NOMO-1 treated with DMSO at 0.1 percent for 48 hours (cell line): ENCODE measurements around the gene FAM184B.
A peak's percentile ranks its signal among the peaks of the same experiment; 100 is the strongest.
"Not testable (repeated sequence)": the region's sequence is repeated elsewhere in the genome, so short reads cannot be mapped to it uniquely, and the experiment has no call there.

Experiments used
- DNase-seq: peaks from one replicate; lab custom pipeline; 2025; ENCODE audit not compliant: unreplicated experiment; lab: John Stamatoyannopoulos, UW

The FAM184B gene

GRCh38 chr4:17690135-17690534 lies 91.3 kb downstream of the FAM184B start:
- DNase-seq: no peak

GRCh38 chr4:17688011-17688441 lies 93.4 kb downstream of the FAM184B start:
- DNase-seq: no peak

- no peak for DNase-seq
Measured at GRCh38 chr4:17687237-17687857, 94.1 kb downstream of the FAM184B start.

GRCh38 chr4:17684648-17685047 lies 96.8 kb downstream of the FAM184B start:
- DNase-seq: not testable (repeated sequence)

GRCh38 chr4:17682222-17682566 lies 99.2 kb downstream of the FAM184B start:
- no peak for DNase-seq

- DNase-seq: no peak
Measured at GRCh38 chr4:17681281-17682221, 99.9 kb downstream of the FAM184B start.

- DNase-seq: peak; percentile 1
Measured at GRCh38 chr4:17680559-17681280, 100.7 kb downstream of the FAM184B start.

GRCh38 chr4:17670423-17670822 lies 111.0 kb downstream of the FAM184B start:
- no peak for DNase-seq

- no peak for DNase-seq
Measured at GRCh38 chr4:17667653-17668201, 113.7 kb downstream of the FAM184B start.

- DNase-seq: no peak
Measured at GRCh38 chr4:17667253-17667652, 114.2 kb downstream of the FAM184B start.

- no peak for DNase-seq
Measured at GRCh38 chr4:17665852-17666251, 115.6 kb downstream of the FAM184B start.

- DNase-seq: peak; percentile 9
Measured at GRCh38 chr4:17665346-17665745, 116.1 kb downstream of the FAM184B start.

GRCh38 chr4:17664755-17665154 lies 116.7 kb downstream of the FAM184B start:
- DNase-seq: peak; percentile 73

- no peak for DNase-seq
Measured at GRCh38 chr4:17662694-17663093, 118.7 kb downstream of the FAM184B start.

GRCh38 chr4:17659196-17659595 lies 122.2 kb downstream of the FAM184B start:
- DNase-seq: not testable (repeated sequence)

- DNase-seq: no peak
Measured at GRCh38 chr4:17657849-17658248, 123.6 kb downstream of the FAM184B start.

GRCh38 chr4:17657090-17657489 lies 124.3 kb downstream of the FAM184B start:
- DNase-seq: no peak

GRCh38 chr4:17654701-17655100 lies 126.7 kb downstream of the FAM184B start:
- DNase-seq: no peak

- DNase-seq: no peak
Measured at GRCh38 chr4:17650406-17650805, 131.0 kb downstream of the FAM184B start.

- no peak for DNase-seq
Measured at GRCh38 chr4:17647927-17648326, 133.5 kb downstream of the FAM184B start.

- no peak for DNase-seq
Measured at GRCh38 chr4:17647176-17647806, 134.1 kb downstream of the FAM184B start.
